Pancreas (tissue), 10 donors: ENCODE results near the gene SCG3. TPM values are rescaled to one million over a fixed set of nuclear protein-coding genes. Genes with fewer than 3 reads are reported as not detected.
A peak's percentile ranks its signal among the peaks of the same experiment; 100 is the strongest.

ENCODE experiments used
- ATAC-seq, 4 donors: fragments of 200-7000 bp; cut with Tn5 transposase; one replicate each; pipeline versions ENCODE4 v1.8.0 to v1.9.1; 2020; ENCODE audit warnings: mild to moderate bottlenecking in 4 of 4, moderate library complexity in 4 of 4
- DNase-seq, 6 donors: peaks; one replicate each; pipeline ENCODE4 v3.0.0-alpha.2; 2020
- FAIRE-seq: peaks from 2 replicates; lab custom pipeline; 2012; peaks lifted over from hg19 to GRCh38; lab: Jason Lieb, UNC
- H3K27ac ChIP-seq, 4 donors: fragments of 200-600 bp; sonication (generic); 1 replicate in 3 of 4; 2 replicates in 1 of 4; pipeline versions ENCODE4 v1.5.0 to v1.8.0; 2020
- H3K27me3 ChIP-seq, 4 donors: fragments of 200-600 bp; one replicate each; pipeline ENCODE4 v1.8.0; 2021
- H3K36me3 ChIP-seq, 3 donors: fragments of 200-600 bp; sonication (generic) in 1 of 3; one replicate each; pipeline versions ENCODE4 v1.5.0 to v1.8.0; 2020 to 2021
- H3K4me1 ChIP-seq, 3 donors: fragments of 200-600 bp; one replicate each; pipeline ENCODE4 v1.8.0; 2021
- H3K4me3 ChIP-seq, 4 donors: fragments of 200-600 bp; sonication (generic) in 2 of 4; one replicate each; pipeline versions ENCODE4 v1.5.0 to v1.8.0; 2020 to 2021
- H3K9me3 ChIP-seq, 4 donors: fragments of 200-600 bp; one replicate each; pipeline ENCODE4 v1.8.0; 2021
- WGBS, 2 donors: extraction: QIAGEN DNeasy Blood & Tissue Kit; methylation state at CpG; one replicate each; pipeline ENCODE4 v1.1.7; 2013; 5-methylcytosine and 5-hydroxymethylcytosine counted together
- intact Hi-C, 3 donors: fragments of 100-400 bp; cut with DNase I; formaldehyde crosslinking; loops; one replicate each; pipeline versions ENCODE4 v1.11.1 to v1.14.2; 2022
- polyA plus RNA-seq, 2 donors: library from polyadenylated mRNA; stranded (reverse); fragments of 200-250 nt; gene quantifications; one replicate each; pipeline ENCODE4 v1.2.3, GENCODE V29; 2013
- total RNA-seq, 6 donors: library from RNA; stranded (reverse); fragmentation: NEBNext Ultra II Directional in 4 of 6; extraction: Animal tissue kit (Norgen Biotek cat#: 25700) in 4 of 6; gene quantifications; one replicate each; pipeline versions ENCODE4 v1.2.1 to v1.2.4, GENCODE V29; 2021 to 2023
- TF ChIP-seq, protein P1 (sequence below), 4 donors: fragments of 200-600 bp; sonication (generic) in 3 of 4; IDR thresholded peaks; one replicate each; pipeline versions ENCODE4 v1.5.0 to v1.8.0; 2021; ENCODE audit warnings: antibody characterized with exemption in 4 of 4
- donor health status: healthy with polysubstance abuse.
- donor health status: DM: no; HTN: no; CAD: no; lungs with moderate emphysema.
- donor health status: DM: no; HTN: no; CAD: no.
- donor health status: control.
- donor health status: control.
- donor health status: Bipolar disorder and iron deficiency.
- donor health status: DM: yes; HTN: yes; CAD: no.
- donor health status: DM: no; HTN: no; CAD: no.
- donor health status: DM: no; HTN: no; CAD: no.
- donor health status: DM: yes; HTN: yes; CAD: no.

SCG3 gene
- total and polyA plus RNA-seq, 8 donors = 2.4 to 67.5 (median 9.6) TPM

DNA sequence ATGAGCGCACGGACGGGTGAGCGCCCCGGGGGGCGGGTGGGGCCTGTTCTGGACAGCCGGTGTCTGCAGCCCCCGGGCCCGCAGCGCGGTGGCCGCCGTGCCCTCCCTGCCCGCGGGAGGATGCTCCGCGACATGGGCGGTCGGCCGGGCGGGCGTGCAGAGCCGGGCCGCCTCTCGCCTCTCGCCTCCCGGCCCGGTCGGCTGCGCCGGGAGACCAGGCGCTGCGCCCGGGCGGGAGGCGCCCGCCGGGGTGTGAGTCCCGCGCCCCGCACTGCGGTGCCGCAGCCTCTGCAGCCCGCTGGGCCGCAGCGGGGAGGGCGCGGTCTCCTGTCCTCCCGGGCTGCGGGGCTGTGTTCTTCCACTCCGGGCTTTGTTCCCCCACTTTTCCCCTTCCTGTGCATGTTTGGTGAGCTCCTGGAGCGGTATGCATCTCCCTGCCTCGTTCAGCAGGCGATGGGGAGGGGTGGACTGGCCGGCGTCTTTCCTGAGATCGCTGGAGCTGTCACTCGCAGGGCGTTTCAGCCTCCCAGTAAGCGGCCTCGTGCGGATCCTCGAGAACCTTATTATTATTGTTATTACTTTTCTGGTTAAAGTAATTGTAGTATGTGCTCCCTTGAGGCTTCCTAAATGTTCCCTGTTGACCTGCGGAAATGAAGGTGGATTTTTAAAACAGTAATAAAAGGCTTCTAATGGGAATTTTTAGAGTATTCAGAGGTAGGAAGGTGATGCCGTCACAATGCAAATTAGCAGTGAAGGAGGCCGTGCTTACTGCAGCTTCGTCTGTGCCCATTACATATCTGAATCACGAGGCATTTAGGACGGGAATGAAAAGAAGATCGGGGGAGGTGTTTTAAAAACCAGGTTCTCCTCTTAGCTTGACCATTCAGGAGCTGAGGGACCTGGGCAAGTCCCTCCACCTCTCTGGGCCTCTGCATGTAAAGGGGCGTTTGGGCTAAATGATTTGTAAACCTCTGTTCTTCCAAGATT lies 70.7 kb downstream of the SCG3 start:
- Histone ChIP-seq H3K4me3 (peak overlapping the region; percentile 66 to 83 (median 78)), H3K27ac (peak overlapping the region in 2 of 4 donors; percentile 11 to 50), H3K9me3 (no peaks in the 10 kb centered on the region), H3K27me3 (no peaks in the 10 kb centered on the region), H3K36me3 (no peaks in the 10 kb centered on the region), H3K4me1 (peaks cover 4 to 6% (median 4%) of the 10 kb centered on the region in 3 donors)
- FAIRE-seq (no peak), DNase-seq (peak in 4 of 6 donors; percentile 29 to 65 (median 42)), ATAC-seq (peak; percentile 36 to 65 (median 52))
- 2 to 4% methylated on average over 36 to 71 of the region's 71 CpGs for WGBS, 2 donors
- intact Hi-C loops = no loop called here
- TF ChIP-seq, protein P1, sequence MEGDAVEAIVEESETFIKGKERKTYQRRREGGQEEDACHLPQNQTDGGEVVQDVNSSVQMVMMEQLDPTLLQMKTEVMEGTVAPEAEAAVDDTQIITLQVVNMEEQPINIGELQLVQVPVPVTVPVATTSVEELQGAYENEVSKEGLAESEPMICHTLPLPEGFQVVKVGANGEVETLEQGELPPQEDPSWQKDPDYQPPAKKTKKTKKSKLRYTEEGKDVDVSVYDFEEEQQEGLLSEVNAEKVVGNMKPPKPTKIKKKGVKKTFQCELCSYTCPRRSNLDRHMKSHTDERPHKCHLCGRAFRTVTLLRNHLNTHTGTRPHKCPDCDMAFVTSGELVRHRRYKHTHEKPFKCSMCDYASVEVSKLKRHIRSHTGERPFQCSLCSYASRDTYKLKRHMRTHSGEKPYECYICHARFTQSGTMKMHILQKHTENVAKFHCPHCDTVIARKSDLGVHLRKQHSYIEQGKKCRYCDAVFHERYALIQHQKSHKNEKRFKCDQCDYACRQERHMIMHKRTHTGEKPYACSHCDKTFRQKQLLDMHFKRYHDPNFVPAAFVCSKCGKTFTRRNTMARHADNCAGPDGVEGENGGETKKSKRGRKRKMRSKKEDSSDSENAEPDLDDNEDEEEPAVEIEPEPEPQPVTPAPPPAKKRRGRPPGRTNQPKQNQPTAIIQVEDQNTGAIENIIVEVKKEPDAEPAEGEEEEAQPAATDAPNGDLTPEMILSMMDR (IDR thresholded peaks at IDR 0.05) = no peak

DNA sequence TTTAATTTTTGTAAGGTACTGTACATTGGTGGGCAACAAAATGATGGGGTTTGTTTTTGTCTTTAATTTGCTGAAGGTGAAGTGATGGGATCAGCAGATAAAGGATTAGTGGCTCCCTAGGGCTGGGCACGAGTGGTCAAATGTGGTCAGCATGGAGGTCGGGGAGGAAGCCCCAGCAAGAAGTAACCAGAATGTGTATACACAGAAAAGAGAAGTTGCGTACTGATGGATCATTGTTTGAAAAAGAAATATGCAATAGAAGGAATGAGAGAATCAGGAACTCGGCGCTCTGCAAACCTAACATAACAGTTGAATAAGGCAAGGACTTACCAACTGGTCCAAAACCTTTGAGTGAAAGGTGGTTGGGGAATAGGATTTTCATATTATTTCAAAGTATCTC lies 71.6 kb downstream of the SCG3 start:
- no peaks in the 10 kb centered on the region for H3K27me3 ChIP-seq

DNA sequence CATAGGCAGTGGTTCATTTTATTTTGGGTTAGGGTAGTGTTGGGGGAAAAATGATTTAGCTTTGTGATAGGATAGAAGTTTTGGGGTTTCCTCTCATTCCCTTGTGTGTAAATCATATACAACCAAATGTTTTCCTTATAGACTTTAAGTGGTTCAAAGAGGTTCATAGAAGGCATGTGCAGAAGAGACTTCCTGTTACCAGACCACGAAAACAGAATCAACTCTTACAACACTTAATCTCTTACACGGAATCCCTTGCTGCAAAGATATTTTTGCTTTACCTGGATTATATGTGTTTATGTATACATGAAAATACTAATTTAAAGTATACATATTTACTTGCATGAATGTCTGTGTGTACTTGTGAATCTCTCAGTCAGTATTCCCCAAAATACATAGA lies 73.0 kb downstream of the SCG3 start:
- Histone ChIP-seq H3K4me1 (peaks cover 4 to 6% (median 4%) of the 10 kb centered on the region in 3 donors), H3K27me3 (no peaks in the 10 kb centered on the region), H3K27ac (no peak overlapping the region), H3K4me3 (no peak overlapping the region), H3K9me3 (no peaks in the 10 kb centered on the region), H3K36me3 (no peaks in the 10 kb centered on the region)
- FAIRE-seq = no peak
- intact Hi-C loops = no loop called here
- no peak for DNase-seq
- TF ChIP-seq, protein P1 (IDR thresholded peaks at IDR 0.05) = no peak
- 86 to 88% methylated on average over 2 of the region's 2 CpGs for WGBS, 2 donors
- no peak for ATAC-seq

More for the DNA sequence above, 71.6 kb downstream of the SCG3 start:
- TF ChIP-seq, protein P1 (IDR thresholded peaks at IDR 0.05) = no peak
- peaks cover 4 to 6% (median 4%) of the 10 kb centered on the region in 3 donors for H3K4me1 ChIP-seq
- ATAC-seq (no peak), FAIRE-seq (no peak), DNase-seq (no peak)
- 70 to 90% methylated on average over 5 of the region's 5 CpGs for WGBS, 2 donors
- no peaks in the 10 kb centered on the region for H3K36me3 ChIP-seq
- no peaks in the 10 kb centered on the region for H3K9me3 ChIP-seq
- H3K27ac ChIP-seq = no peak overlapping the region
- intact Hi-C loops = no loop called here
- no peak overlapping the region for H3K4me3 ChIP-seq

DNA sequence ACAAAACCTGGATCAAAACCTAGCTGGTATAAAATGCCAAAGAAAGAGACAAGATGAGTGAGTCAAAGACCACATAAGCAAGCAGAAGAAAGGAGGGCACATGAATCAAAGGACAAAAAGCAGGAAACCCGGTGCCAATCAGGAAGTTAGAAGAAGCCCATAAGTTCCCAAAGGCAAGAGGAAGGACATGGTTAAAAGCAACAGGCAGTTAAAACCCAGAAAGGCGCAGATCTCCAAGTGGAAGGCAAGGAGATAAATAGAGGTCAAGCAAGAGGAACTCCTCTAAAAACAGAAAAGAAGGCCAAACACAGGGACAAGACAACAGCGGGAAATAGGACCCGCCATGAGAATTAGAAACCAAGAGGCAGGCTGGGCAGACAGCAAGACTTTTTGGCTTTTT lies 74.5 kb downstream of the SCG3 start:
- Histone ChIP-seq H3K9me3 (no peaks in the 10 kb centered on the region), H3K4me1 (peaks cover 4 to 6% (median 4%) of the 10 kb centered on the region in 3 donors), H3K27ac (no peak overlapping the region), H3K36me3 (no peaks in the 10 kb centered on the region), H3K27me3 (no peaks in the 10 kb centered on the region), H3K4me3 (no peak overlapping the region)
- FAIRE-seq = no peak
- TF ChIP-seq, protein P1 (IDR thresholded peaks at IDR 0.05) = no peak
- no peak for DNase-seq
- no peak for ATAC-seq
- intact Hi-C loops = no loop called here
- WGBS, 2 donors = 68 to 88% methylated on average over 4 of the region's 4 CpGs
